Heart left ventricle (tissue), 16 donors: ENCODE measurements around the gene CYB5RL. TPM values are rescaled to one million over a fixed set of nuclear protein-coding genes. Genes with fewer than 3 reads are reported as not detected.

Experiments used
- ATAC-seq, 4 donors: fragments of 200-7000 bp; cut with Tn5 transposase; one replicate each; pipeline ENCODE4 v1.9.1; 2020 to 2022; ENCODE audit warnings: moderate library complexity in 4 of 4, mild to moderate bottlenecking in 3 of 4, moderate number of reproducible peaks in 1 of 4
- DNase-seq, 5 donors: peaks; one replicate each; pipeline ENCODE4 v3.0.0-alpha.2; 2020
- H3K27ac ChIP-seq, 12 donors: fragments of 200-600 bp; sonication (generic) in 4 of 12; one replicate each; pipeline versions ENCODE4 v1.5.0 to v1.8.0; 2016 to 2022; ENCODE audit warnings: mild to moderate bottlenecking in 2 of 12
- H3K27me3 ChIP-seq, 9 donors: fragments of 200-600 bp; sonication (generic) in 2 of 9; one replicate each; pipeline versions ENCODE4 v1.5.1 to v1.8.0; 2016 to 2022; ENCODE audit warnings: mild to moderate bottlenecking in 3 of 9
- H3K36me3 ChIP-seq, 9 donors: fragments of 200-600 bp; sonication (generic) in 2 of 9; one replicate each; pipeline versions ENCODE4 v1.5.0 to v1.8.0; 2018 to 2022; ENCODE audit warnings: mild to moderate bottlenecking in 2 of 9
- H3K4me1 ChIP-seq, 12 donors: fragments of 200-600 bp; sonication (generic) in 4 of 12; one replicate each; pipeline versions ENCODE4 v1.5.0 to v1.8.0; 2016 to 2022; ENCODE audit warnings: mild to moderate bottlenecking in 3 of 12
- H3K4me3 ChIP-seq, 12 donors: fragments of 200-600 bp; sonication (generic) in 4 of 12; one replicate each; pipeline versions ENCODE4 v1.5.0 to v1.8.0; 2017 to 2022; ENCODE audit warnings: mild to moderate bottlenecking in 9 of 12, moderate library complexity in 4 of 12
- H3K9me3 ChIP-seq, 12 donors: fragments of 200-600 bp; sonication (generic) in 4 of 12; one replicate each; pipeline versions ENCODE4 v1.5.0 to v1.8.0; 2016 to 2022; ENCODE audit warnings: mild to moderate bottlenecking in 1 of 12
- POLR2A ChIP-seq, 2 donors: fragments of 450-650 bp; IDR thresholded peaks; one replicate each; pipeline ENCODE4 v1.6.1; 2017; ENCODE audit warnings: antibody characterized with exemption in 2 of 2, mild to moderate bottlenecking in 2 of 2, moderate library complexity in 2 of 2
- WGBS, 4 donors: extraction: QIAGEN DNeasy Blood & Tissue Kit in 2 of 4; methylation state at CpG; one replicate each; pipeline versions ENCODE4 v1.1.5 to v1.1.7; 2013 to 2018; 5-methylcytosine and 5-hydroxymethylcytosine counted together
- intact Hi-C, 10 donors: fragments of 100-400 bp; cut with DNase I; formaldehyde crosslinking; loops; one replicate each; pipeline versions ENCODE4 v1.11.1 to v1.14.2; 2022
- polyA plus RNA-seq, 2 donors: library from polyadenylated mRNA; stranded (reverse); fragments of 200-250 nt; gene quantifications; one replicate each; pipeline ENCODE4 v1.2.3, GENCODE V29; 2013
- total RNA-seq, 9 donors: library from RNA; depleted of rRNA in 2 of 9; stranded (reverse); fragments of >200 nt in 2 of 9; fragmentation: NEBNext Ultra II Directional in 3 of 9; extraction: Animal tissue kit (Norgen Biotek cat#: 25700) in 3 of 9; gene quantifications; one replicate each; pipeline versions ENCODE4 v1.1.0 to v1.2.4, GENCODE V29; 2016 to 2023
- TF ChIP-seq, protein P1 (sequence below), 12 donors: fragments of 200-600 bp; sonication (generic) in 4 of 12; IDR thresholded peaks; one replicate each; pipeline versions ENCODE4 v1.5.0 to v1.8.0; 2018 to 2022; ENCODE audit warnings: antibody characterized with exemption in 12 of 12, mild to moderate bottlenecking in 5 of 12
- donor health status: ischemic (EF 13 %, LVEDD 7.1; RV severe dilation, severe dysfunction).
- donor health status: healthy with polysubstance abuse.
- donor health status: DM: no; HTN: yes; CAD: no.
- donor health status: DM: no; HTN: no; CAD: no.
- donor health status: ischemic (EF 25% LVEDD 6.9; RV normal size, moderate dysfunction).
- donor health status: ischemic (EF 25% LVEDD 5.7; RV mildly dilated, moderate dysfunction).
- donor health status: healthy.
- donor health status: DM: yes; HTN: yes; CAD: no.
- donor health status: ischemic (EF 35%, LVEDD 5.7; RV mildly dilated, moderate dysfunction).
- donor health status: nonischemic (EF 11% LVEDD 7.7; RV severe dilation, severe dysfunction).
- donor health status: DM: yes; HTN: yes; CAD: no.
- donor health status: PGD.
- donor health status: ischemic (EF 29% LVEDD 5.4; RV normal size, mild dysfunction).
- donor health status: nonischemic (EF 23%, LVEDD 6.1; RV moderate dilation, normal function).

CYB5RL gene
- total and polyA plus RNA-seq, 11 donors, result 2.2 to 7.5 (median 4.3) TPM

DNA sequence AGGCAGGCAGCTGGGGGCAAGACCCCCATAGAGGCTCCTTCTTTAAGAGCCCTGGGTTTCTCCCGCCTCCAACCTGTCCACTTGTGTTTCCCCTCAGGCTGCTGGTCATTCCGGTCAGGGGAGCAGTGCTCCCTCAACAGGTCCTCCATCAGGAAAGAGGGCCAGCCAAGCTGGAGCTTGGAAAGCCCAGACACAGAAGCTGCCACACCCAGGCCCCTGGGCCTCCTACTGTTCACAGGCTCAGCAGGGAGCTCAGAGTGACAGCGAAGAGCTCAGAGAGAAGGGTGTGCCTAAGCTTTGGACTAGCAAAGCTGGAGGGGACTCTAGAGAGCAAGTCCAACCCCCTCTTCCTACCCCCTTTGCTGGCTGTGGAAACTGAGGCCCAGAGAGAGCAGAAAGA, 36.8 kb downstream of the CYB5RL start:
- Histone ChIP-seq H3K27ac (no peak overlapping the region), H3K4me1 (peaks cover 0 to 7% (median 0%) of the 10 kb centered on the region in 12 donors), H3K36me3 (no peaks in the 10 kb centered on the region), H3K9me3 (no peaks in the 10 kb centered on the region), H3K27me3 (no peaks in the 10 kb centered on the region), H3K4me3 (no peak overlapping the region)
- DNase-seq (no peak), ATAC-seq (no peak)
- intact Hi-C loops, result no loop called here
- WGBS, 4 donors, result 68 to 77% (median 73%) methylated on average over 3 of the region's 3 CpGs
- TF ChIP-seq, protein P1, sequence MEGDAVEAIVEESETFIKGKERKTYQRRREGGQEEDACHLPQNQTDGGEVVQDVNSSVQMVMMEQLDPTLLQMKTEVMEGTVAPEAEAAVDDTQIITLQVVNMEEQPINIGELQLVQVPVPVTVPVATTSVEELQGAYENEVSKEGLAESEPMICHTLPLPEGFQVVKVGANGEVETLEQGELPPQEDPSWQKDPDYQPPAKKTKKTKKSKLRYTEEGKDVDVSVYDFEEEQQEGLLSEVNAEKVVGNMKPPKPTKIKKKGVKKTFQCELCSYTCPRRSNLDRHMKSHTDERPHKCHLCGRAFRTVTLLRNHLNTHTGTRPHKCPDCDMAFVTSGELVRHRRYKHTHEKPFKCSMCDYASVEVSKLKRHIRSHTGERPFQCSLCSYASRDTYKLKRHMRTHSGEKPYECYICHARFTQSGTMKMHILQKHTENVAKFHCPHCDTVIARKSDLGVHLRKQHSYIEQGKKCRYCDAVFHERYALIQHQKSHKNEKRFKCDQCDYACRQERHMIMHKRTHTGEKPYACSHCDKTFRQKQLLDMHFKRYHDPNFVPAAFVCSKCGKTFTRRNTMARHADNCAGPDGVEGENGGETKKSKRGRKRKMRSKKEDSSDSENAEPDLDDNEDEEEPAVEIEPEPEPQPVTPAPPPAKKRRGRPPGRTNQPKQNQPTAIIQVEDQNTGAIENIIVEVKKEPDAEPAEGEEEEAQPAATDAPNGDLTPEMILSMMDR (IDR thresholded peaks at IDR 0.05), result no peak
- no peak for TF ChIP-seq POLR2A (IDR thresholded peaks at IDR 0.05)

DNA sequence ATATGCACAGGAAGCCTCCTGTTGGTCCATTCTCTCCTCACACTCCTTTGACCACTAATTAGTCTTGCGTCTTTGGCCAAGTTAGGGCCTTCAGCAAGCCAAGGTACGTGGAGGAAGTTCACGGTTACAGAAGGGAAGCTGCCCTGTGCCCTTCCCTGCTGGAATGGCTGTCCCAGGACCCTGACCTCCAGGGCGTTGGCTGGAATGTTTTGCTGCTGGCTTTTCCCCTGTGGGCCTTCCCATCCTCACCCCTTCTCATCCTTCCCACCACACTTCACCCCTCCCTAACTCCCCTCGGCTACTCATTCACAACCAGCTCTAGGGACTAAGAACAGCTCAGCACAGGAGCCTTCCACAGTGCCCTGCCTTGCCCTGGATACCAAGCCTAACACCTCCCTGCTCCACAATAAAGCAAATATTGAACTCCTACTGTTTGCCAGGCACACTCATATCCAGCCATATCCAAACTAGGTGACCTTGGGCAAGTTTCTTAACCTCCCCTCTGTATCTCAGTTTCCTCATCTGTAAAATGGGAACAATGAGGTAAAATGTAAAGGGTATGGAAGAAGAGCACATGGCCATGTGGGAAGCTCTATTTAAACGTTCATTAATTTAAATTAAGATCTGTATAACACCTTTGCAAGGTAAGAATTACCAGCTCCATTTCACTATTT, 38.2 kb downstream of the CYB5RL start:
- TF ChIP-seq POLR2A (IDR thresholded peaks at IDR 0.05), result no peak
- TF ChIP-seq, protein P1 (IDR thresholded peaks at IDR 0.05), result no peak
- Histone ChIP-seq H3K4me1 (peaks cover 0 to 7% (median 0%) of the 10 kb centered on the region in 12 donors), H3K27ac (no peak overlapping the region), H3K9me3 (no peaks in the 10 kb centered on the region), H3K36me3 (no peaks in the 10 kb centered on the region), H3K27me3 (no peaks in the 10 kb centered on the region), H3K4me3 (no peak overlapping the region)
- ATAC-seq (peak in 1 of 4 donors; percentile 37), DNase-seq (no peak)
- 53 to 72% (median 65%) methylated on average over 6 of the region's 6 CpGs for WGBS, 4 donors
- intact Hi-C loops, result no loop called here

- Histone ChIP-seq H3K36me3 (no peaks in the 10 kb centered on the region), H3K4me1 (peaks cover 0 to 7% (median 0%) of the 10 kb centered on the region in 12 donors), H3K4me3 (no peak overlapping the region), H3K9me3 (no peaks in the 10 kb centered on the region), H3K27ac (no peak overlapping the region), H3K27me3 (no peaks in the 10 kb centered on the region)
- ATAC-seq (no peak), DNase-seq (no peak)
- WGBS, 4 donors, result 21 to 46% (median 38%) methylated on average over 2 to 3 of the region's 3 CpGs
- intact Hi-C loops, result no loop called here
- TF ChIP-seq, protein P1 (IDR thresholded peaks at IDR 0.05), result no peak
- no peak for TF ChIP-seq POLR2A (IDR thresholded peaks at IDR 0.05)
Measured at GRCh38 chr1:54160351-54160750, 39.5 kb downstream of the CYB5RL start.

DNA sequence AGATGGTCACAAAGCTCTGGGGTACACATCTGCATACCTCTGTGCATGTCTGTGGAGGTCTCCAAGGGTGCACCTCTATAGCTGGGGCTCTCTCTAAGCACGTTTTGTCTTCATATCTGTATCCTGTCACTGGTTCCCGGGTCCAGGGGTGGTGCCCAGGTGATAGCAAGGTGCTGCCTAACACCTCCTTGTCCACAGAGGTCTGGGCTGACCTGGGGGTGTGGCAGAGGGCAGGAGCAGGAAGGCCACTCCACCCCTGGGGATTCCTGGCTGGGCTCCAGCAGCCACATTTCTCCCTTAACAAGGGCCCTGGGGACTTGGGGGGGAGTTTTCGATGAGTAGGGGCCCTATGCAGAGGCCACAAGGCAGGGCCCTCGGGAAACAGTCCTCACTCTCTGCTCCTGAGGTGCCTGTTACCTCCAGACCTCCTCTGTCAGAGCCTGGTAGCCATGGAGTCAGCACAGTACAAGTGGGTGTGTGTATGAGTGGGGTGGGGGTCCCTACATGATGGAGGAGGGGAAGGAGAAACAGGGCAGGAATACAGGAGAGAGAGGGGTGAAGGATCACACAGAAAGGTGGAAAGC, 40.0 kb downstream of the CYB5RL start:
- no peaks in the 10 kb centered on the region for H3K36me3 ChIP-seq
- WGBS, 4 donors, result 57 to 73% (median 70%) methylated on average over 3 to 4 of the region's 4 CpGs

More for the DNA sequence above, 40.0 kb downstream of the CYB5RL start:
- H3K27ac ChIP-seq, result no peak overlapping the region
- peaks cover 0 to 7% (median 0%) of the 10 kb centered on the region in 12 donors for H3K4me1 ChIP-seq
- peak in 1 of 4 donors; percentile 27 for ATAC-seq
- intact Hi-C loops, result no loop called here
- no peak overlapping the region for H3K4me3 ChIP-seq
- no peak for TF ChIP-seq POLR2A (IDR thresholded peaks at IDR 0.05)
- TF ChIP-seq, protein P1 (IDR thresholded peaks at IDR 0.05), result no peak
- no peaks in the 10 kb centered on the region for H3K27me3 ChIP-seq
- DNase-seq, result no peak
- no peaks in the 10 kb centered on the region for H3K9me3 ChIP-seq
